ENCODE data around the gene GPC5. TPM values are rescaled to one million over a fixed set of nuclear protein-coding genes. Genes with fewer than 3 reads are reported as not detected.
"Not testable (repeated sequence)": the region's sequence is repeated elsewhere in the genome, so short reads cannot be mapped to it uniquely, and the experiment has no call there.

GPC5 gene
- total and polyA plus RNA-seq, 7 donors = 0.23 TPM; not detected in 6

DNA sequence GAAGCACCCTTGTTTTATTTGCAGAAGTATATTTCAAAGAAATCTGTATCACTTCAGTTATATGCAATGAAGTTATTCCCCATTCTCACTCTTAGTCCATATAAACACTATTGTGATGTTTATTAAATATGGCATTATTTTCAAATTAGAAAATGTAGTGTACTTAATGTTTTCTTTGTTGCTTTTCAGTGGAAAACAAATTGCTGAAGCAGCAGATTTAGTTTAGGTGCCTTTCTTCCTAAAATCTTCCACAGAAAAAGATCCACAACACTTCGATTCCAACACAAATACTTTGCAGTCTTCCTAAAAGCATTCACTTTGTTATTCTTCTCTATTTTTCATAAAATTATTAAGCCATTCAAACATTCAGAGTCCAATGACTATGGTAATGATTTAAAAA, 1336.1 kb downstream of the GPC5 start:
- DNase-seq (no peak), ATAC-seq (no peak)
- Histone ChIP-seq H3K4me3 (no peak overlapping the region), H3K36me3 (ENCODE audit: insufficient read depth in 1 of 2, low read depth in 1 of 2) (no peaks in the 10 kb centered on the region), H3K27me3 (ENCODE audit: insufficient read depth in 3 of 3, low read length in 2 of 3) (no peaks in the 10 kb centered on the region), H3K27ac (no peak overlapping the region), H3K9me3 (no peaks in the 10 kb centered on the region), H3K4me1 (no peaks in the 10 kb centered on the region)
- 82 to 93% (median 83%) methylated on average over 1 of the region's 1 CpG for WGBS, 3 donors
- intact Hi-C loops (cut with DNase I) = no loop called here
- TF ChIP-seq, protein P1, sequence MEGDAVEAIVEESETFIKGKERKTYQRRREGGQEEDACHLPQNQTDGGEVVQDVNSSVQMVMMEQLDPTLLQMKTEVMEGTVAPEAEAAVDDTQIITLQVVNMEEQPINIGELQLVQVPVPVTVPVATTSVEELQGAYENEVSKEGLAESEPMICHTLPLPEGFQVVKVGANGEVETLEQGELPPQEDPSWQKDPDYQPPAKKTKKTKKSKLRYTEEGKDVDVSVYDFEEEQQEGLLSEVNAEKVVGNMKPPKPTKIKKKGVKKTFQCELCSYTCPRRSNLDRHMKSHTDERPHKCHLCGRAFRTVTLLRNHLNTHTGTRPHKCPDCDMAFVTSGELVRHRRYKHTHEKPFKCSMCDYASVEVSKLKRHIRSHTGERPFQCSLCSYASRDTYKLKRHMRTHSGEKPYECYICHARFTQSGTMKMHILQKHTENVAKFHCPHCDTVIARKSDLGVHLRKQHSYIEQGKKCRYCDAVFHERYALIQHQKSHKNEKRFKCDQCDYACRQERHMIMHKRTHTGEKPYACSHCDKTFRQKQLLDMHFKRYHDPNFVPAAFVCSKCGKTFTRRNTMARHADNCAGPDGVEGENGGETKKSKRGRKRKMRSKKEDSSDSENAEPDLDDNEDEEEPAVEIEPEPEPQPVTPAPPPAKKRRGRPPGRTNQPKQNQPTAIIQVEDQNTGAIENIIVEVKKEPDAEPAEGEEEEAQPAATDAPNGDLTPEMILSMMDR (IDR thresholded peaks at IDR 0.05) = no peak

DNA sequence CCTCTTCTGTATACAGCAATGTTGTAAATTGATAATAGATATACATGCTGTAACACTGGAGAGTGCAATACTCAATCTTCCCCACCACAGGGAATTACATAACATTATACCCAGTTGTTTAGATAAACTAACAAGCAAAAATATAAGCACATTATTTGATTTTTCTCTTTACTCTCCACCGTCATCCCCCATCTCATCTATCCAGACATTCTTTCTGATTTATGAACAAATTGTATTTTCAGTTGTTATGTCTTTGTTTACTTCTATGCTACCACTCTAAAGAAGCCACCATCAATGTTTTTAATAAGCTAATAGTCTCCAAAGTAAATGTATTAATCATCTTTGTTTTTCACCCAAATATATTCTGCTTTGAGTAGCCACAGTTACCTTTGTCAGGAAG, 1337.5 kb downstream of the GPC5 start:
- Histone ChIP-seq H3K36me3 (ENCODE audit: insufficient read depth in 1 of 2, low read depth in 1 of 2) (no peaks in the 10 kb centered on the region), H3K27me3 (ENCODE audit: insufficient read depth in 3 of 3, low read length in 2 of 3) (no peaks in the 10 kb centered on the region), H3K4me3 (no peak overlapping the region), H3K4me1 (no peaks in the 10 kb centered on the region), H3K9me3 (no peaks in the 10 kb centered on the region), H3K27ac (no peak overlapping the region)
- no peak for DNase-seq
- intact Hi-C loops (cut with DNase I) = no loop called here
- 82 to 92% (median 90%) methylated on average over 1 of the region's 1 CpG for WGBS, 3 donors
- TF ChIP-seq, protein P1 (IDR thresholded peaks at IDR 0.05) = no peak
- ATAC-seq = no peak

DNA sequence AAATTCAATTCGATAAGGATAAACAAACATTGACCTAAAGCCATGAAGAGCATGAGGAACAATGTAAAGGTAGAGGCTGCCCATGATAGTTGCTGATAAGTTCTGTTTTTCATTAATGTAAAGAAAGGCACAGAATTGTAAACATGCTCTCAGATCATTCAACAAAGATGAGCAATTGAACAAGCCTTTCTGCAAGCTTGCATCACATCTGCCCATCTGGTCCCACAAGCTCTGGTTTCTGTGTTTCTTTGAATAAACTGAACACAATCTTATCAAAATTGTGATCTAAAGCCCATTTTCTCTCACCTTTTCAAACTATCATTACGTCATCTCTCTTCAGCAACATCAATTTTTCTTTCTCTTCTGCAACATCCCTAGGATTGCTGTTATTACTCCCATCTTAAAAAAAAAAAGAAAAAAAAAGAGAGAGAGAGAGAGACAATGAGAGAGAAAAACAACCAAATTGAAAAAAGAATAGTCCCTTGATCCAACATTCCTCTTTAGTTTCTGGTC, 1340.9 kb downstream of the GPC5 start:
- Histone ChIP-seq H3K4me1 (no peaks in the 10 kb centered on the region), H3K27me3 (ENCODE audit: insufficient read depth in 3 of 3, low read length in 2 of 3) (no peaks in the 10 kb centered on the region), H3K9me3 (no peaks in the 10 kb centered on the region), H3K27ac (no peak overlapping the region), H3K4me3 (no peak overlapping the region), H3K36me3 (ENCODE audit: insufficient read depth in 1 of 2, low read depth in 1 of 2) (no peaks in the 10 kb centered on the region)
- intact Hi-C loops (cut with DNase I) = no loop called here
- 71 to 90% (median 86%) methylated on average over 2 of the region's 2 CpGs for whole genome bisulfite sequencing, 3 donors
- DNase-seq = no peak
- no peak for ATAC-seq
- TF ChIP-seq, protein P1 (IDR thresholded peaks at IDR 0.05) = no peak

DNA sequence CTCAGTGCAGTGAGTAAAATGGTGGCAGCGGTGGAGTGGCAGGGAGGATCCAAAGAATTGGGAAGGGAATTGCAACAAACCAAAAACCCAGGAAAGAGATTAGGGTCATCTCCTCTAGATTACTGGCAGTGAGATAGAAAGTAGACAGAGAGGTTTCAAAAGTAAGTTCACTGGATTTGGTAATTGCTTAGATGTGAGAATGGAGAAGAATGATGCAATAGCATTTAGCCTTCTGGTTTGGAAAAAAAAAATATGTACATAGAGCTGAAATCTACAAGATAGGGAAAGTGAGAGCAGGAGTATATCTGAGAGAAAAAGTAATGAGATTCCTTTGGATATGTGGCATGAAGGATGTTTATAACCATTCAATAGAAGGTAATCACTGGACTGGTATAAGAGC, 1345.6 kb downstream of the GPC5 start:
- 86 to 92% (median 89%) methylated on average over 1 of the region's 1 CpG for WGBS, 3 donors
- H3K36me3 ChIP-seq (ENCODE audit: insufficient read depth in 1 of 2, low read depth in 1 of 2) = no peaks in the 10 kb centered on the region
- TF ChIP-seq, protein P1 (IDR thresholded peaks at IDR 0.05) = no peak
- ATAC-seq = no peak
- DNase-seq = no peak
- no peaks in the 10 kb centered on the region for H3K27me3 ChIP-seq (ENCODE audit: insufficient read depth in 3 of 3, low read length in 2 of 3)
- intact Hi-C loops (cut with DNase I) = no loop called here
- no peaks in the 10 kb centered on the region for H3K9me3 ChIP-seq
- no peaks in the 10 kb centered on the region for H3K4me1 ChIP-seq
- no peak overlapping the region for H3K4me3 ChIP-seq
- no peak overlapping the region for H3K27ac ChIP-seq

DNA sequence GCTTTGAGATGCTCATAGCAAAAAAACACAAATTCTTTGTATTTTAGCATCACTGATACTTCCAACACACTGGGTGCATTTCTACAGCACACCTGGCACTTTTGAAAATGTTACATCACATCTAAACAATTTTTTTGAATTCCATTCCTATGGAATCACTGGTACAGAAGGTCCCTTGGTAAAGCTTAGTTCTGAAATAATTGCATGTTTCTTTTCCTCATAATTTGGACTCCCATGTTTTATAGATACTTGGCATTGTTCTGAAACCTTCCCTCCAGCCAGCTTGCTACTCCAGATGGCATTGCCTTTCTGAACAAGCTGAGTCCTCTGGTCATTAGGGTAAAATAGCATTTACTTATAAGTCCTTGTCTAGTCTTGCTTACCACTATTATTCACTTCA, 1346.8 kb downstream of the GPC5 start:
- no peak for ATAC-seq
- Histone ChIP-seq H3K4me3 (no peak overlapping the region), H3K27me3 (ENCODE audit: insufficient read depth in 3 of 3, low read length in 2 of 3) (no peaks in the 10 kb centered on the region), H3K27ac (no peak overlapping the region), H3K9me3 (no peaks in the 10 kb centered on the region), H3K36me3 (ENCODE audit: insufficient read depth in 1 of 2, low read depth in 1 of 2) (no peaks in the 10 kb centered on the region), H3K4me1 (no peaks in the 10 kb centered on the region)
- intact Hi-C loops (cut with DNase I) = no loop called here
- TF ChIP-seq, protein P1 (IDR thresholded peaks at IDR 0.05) = no peak
- DNase-seq = no peak

DNA sequence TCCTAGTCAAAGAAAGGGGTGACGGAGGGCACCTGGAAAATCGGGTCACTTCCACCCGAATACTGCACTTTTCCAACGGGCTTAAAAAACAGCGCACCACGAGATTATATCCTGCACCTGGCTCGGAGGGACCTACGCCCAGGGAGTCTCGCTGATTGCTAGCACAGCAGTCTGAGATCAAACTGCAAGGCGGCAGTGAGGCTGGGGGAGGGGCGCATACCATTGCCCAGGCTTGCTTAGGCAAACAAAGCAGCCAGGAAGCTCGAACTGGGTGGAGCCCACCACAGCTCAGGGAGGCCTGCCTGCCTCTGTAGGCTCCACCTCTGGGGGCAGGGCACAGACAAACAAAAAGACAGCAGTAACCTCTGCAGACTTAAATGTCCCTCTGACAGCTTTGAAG, 1354.3 kb downstream of the GPC5 start:
- H3K27me3 ChIP-seq (ENCODE audit: insufficient read depth in 3 of 3, low read length in 2 of 3); H3K4me3 ChIP-seq; H3K36me3 ChIP-seq (ENCODE audit: insufficient read depth in 1 of 2, low read depth in 1 of 2); ATAC-seq; DNase-seq; intact Hi-C loops (cut with DNase I); H3K27ac ChIP-seq; H3K4me1 ChIP-seq; H3K9me3 ChIP-seq: not testable (repeated sequence)
- whole genome bisulfite sequencing, 3 donors = 81 to 87% (median 84%) methylated on average over 11 to 12 of the region's 12 CpGs
